Right lung (tissue), 5 donors: ENCODE data around the gene MPV17. TPM values are rescaled to one million over a fixed set of nuclear protein-coding genes. Genes with fewer than 3 reads are reported as not detected.
"Not testable (repeated sequence)": the region's sequence is repeated elsewhere in the genome, so short reads cannot be mapped to it uniquely, and the experiment has no call there.

ENCODE experiments used
- DNase-seq, 2 donors: peaks; one replicate each; pipeline ENCODE4 v3.0.0-alpha.2; 2013
- polyA plus RNA-seq, 5 donors: library from polyadenylated mRNA; unstranded; fragments of 120-200 nt; gene quantifications; one replicate each; pipeline versions ENCODE4 v1.2.1 to v1.2.3, GENCODE V29; 2013; ENCODE audit warnings: inconsistent platforms in 1 of 5, low replicate concordance in 1 of 5; ENCODE audit not compliant: insufficient read length in 5 of 5, insufficient read depth in 1 of 5

The MPV17 gene
- polyA plus RNA-seq, 5 donors, result 80.7 to 114 (median 92.8) TPM

DNA sequence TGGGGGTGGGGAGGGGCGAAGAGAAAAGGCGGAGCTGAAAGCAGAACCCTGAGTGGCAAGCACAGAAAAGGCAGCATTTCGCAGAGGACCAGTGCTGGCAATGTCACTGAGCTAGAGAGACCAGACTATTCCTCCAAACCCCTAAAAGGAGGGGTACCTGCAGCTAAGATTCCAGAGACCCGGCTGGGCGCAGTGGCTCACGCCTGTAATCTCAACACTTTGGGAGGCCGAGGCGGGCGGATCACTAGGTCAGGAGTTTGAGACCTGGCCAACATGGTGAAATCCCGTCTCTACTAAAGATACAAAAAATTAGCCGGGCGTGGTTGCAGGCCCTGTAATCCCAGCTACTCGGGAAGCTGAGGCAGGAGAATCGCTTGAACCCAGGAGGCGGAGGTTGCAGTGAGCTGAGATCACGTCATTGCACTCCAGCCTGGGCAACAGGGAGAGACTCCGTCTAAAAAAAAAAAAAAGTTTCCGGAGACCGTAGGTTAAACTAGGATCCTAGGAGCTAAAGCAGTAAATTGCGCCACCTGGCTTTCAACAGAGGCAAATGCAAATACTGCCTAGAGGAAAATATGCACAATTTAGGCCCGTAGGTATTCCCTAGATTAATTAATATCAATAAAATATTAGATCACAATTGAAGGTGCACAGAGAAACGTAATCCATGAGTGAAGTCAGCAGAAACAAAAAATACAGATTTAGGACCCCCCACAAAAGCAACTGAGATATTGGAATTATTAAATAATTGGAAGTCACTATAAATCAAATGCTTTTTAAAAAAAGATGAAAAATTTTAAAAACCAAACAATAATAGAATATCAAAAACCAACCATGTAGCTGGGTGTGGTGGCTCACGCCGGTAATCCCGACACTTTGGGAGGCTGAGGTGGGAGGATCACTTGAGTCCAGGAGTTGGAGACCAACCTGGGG, 19.5 kb downstream of the MPV17 start:
- peak; percentile 28 to 33 for DNase-seq

- DNase-seq, result not testable (repeated sequence)
Measured at GRCh38 chr2:27300606-27301005, 22.3 kb downstream of the MPV17 start.

DNA sequence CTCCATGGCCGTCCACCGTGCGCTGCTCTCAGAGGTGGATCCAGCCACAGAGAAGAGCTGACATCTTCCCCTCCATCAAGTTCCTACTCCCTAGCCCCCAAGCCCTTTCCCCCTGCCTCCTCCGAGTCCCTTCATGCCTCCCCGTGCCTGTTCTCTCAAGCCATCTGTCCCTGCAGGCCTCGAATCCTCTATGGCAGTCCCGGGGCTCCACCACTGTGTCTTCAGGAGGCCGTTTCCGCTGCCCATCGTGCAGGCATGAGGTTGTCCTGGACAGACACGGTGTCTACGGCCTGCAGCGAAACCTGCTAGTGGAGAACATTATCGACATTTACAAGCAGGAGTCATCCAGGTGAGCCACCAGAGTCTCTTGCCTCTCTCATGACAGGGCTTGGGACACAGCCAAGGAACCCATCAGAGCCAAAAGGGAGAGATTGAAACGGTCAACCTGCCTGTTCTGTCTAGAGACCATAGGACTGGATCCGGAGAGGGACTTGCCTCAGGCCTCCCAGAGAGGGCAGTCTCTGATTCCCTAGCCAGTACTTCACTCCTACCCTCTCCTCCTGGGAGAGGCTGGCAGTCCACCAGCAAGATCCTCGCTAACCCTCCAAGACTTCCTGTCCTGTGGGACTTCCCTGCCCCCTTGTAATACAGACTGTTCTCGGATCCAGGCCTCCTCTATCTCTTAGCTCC, 24.4 kb downstream of the MPV17 start:
- no peak for DNase-seq

GRCh38 chr2:27297195-27297594, 25.7 kb downstream of the MPV17 start:
- no peak for DNase-seq

GRCh38 chr2:27296481-27296880, 26.4 kb downstream of the MPV17 start:
- DNase-seq, result no peak

DNA sequence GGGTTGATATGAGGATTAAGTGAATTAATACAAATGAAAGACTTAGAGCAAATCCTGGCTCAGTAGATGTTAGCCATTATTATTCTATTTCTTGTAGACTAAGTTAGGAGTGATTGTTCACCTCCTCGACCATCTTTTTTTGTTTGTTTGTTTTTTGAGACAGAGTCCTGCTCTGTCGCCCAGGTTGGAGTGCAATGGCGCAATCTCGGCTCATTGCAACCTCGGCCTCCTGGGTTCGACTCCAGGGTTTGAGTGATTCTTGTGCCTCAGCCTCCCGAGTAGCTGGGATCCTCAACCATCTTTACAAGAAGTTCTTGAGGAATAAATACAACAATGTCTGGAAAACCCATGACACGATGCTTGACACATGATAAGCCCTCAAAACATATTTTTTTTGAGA, 28.0 kb downstream of the MPV17 start:
- DNase-seq, result no peak

DNA sequence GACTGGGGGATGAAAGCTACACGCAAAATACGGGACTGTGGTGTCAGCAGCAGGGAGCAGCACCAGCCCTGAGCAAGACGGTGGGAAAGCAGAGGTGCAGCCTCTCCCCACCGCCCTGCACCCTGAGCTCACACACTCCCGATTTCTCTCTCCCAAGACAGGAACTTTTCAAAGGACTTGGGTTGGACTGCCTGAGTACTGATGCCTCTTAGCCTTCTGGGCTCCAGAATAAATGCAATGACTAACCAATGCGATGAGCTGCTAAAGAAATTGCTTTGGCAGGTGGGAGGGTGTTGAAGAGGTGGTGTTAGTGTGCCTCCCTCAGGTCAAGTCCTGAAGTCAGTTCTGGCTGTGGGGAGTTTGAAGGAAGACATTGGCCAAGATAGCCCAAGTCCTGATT, 31.0 kb downstream of the MPV17 start:
- DNase-seq, result no peak

- no peak for DNase-seq
Measured at GRCh38 chr2:27290549-27290948, 32.3 kb downstream of the MPV17 start.

- no peak for DNase-seq
Measured at GRCh38 chr2:27288610-27289009, 34.3 kb downstream of the MPV17 start.

- DNase-seq, result no peak
Measured at GRCh38 chr2:27285481-27285880, 37.4 kb downstream of the MPV17 start.

DNA sequence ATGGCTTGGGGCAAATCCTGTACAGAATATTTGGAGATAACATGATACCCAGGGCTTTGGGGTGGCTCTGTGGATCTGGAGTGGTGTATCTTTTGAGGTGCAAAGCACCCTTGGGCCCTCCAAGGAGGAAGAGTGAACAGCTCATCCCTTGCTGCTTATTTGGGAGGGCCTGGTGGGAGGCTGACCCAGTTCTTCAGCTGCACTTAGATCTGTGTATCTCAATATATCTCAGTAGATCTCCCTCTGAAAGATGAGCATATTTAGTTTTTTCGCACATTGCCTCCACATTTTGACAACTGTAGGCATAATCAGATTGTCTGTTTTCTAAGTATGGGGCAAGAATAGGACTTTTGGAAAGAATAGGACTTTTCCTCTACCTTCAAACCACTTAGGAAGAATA, 37.9 kb downstream of the MPV17 start:
- no peak for DNase-seq

DNA sequence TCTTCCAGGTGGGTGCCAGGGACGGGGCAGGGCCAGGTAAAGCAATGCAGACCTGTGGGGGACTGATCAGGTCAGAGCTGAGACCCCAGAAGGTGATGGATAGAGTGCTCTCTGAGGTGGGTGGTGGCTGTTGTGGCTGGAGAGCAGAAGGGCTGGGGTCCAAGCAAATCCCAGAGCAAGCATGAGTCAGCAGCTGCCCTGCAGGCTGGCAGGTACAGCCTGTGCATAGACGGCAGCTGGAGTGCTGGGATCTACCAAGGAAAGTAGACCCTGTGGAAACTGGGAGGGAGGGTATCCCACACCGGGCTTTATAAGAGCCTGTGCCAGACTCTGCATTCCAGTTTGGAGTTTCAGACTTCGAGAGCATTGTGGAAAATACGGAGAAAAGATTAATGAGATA, 40.0 kb downstream of the MPV17 start:
- no peak for DNase-seq

GRCh38 chr2:27281855-27282559, 40.9 kb downstream of the MPV17 start, which contains the start of gene TRIM54:
TRIM54 (plus strand) TSS chr2:27282429; CDS start chr2:27282732, 303 bp downstream.
- DNase-seq, result no peak

DNA sequence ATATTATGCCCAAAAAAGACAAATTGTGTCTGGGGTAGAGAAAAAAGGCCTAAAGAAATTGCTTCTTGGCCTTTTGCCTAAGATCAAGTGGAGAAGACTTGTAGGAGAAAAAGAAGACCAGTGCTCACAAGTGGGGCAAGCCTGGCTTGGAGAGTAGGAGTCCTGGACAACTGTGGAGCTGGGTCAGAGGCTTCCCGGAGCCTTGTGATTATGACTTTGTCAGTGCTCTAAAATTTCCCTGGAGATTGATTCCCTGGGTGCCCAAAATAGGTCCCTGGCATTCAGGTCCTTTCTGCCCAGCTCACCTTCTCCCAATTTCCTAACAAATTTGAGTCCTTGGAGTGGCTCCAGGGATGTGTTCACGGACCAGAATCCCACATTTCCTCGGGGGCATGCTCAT, 41.5 kb downstream of the MPV17 start:
- no peak for DNase-seq

DNA sequence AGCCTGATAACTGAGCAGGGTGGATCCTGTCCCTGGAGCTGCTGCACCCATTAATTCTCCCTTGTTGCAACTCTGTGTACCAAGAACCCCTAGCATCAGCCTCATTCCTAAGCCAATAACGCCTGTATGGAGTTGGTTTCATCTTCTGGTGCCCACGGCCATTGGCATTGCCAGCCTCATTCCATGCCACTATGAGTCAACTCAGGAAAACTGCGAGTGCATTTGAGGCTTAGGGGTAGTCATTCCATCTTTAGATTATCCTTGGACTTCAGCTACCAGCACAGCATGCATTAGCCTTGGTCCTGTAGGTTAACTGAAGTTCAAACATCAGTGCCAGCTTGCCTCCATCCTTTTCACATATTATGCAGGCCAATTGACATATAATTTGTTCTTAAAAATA, 42.1 kb downstream of the MPV17 start:
- DNase-seq, result no peak

DNA sequence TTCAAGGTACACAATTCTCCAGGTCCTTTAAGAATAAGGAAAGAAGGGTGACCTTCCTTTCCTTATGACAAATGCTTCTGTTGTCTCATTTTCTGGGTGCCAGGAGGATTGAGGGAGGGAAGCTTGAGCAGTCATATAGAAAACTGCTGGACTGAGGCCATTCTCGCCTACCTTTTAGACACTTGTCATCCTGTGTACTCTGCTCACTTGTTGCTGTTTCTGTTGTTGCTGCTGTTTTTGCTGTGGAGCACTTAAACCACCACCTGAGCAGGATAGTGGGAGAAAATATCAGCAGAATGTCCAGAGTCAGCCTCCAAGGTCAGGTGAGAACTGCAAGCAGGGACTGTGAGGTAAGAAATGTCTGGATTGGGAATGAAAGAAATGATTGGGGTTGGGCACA, 44.9 kb downstream of the MPV17 start:
- DNase-seq, result no peak

DNA sequence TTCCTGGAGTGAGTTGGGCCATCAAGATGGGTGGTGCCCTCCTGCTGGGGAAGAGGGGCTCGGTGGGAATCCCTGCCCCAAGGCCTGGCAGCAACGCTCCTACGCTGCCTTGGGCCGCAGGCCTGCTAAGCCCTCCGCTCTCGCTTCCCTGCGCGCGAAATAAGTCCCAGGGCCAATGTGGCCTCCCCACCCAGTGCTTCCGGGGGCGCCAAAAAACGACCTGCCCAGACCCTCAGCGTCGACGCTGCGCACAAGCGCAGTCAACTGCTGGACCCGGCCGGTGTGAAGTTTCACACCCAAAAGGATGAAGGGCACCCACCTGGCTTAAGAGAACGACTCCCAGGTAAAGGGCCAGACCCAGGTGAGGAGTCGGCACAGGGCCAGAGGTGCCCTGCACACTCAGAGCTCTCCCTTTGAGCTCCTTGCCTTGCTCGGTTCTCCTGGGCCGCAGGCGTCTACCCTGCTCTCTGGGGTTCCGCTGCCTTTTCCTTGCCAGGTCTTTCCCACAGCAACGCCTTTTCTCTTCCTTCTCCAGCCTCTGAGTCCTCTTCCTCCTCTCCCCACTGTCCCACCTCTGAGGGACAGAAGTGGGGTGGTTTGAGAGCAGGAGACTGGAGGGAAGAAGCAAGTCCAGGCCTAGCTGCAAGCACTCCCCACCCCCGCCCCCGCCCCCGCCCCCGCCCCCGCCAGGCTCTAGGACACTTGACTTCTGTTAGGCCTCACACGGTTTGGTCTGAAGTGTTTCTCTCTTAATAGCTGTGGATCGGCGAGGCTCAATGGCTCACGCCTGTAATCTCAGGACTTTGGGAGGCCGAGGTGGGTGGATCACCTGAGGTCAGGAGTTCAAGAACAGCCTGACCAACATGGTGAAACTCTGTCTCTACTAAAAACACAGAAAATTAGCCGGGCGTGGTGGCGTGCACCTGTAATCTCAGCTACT, 47.4 kb downstream of the MPV17 start, which contains the start of gene DNAJC5G:
Gene DNAJC5G (plus strand): TSS at position 223 of the 940 bp plus-strand sequence. CDS start 1,296 bp downstream, outside the sequence.
- DNase-seq, result no peak

DNA sequence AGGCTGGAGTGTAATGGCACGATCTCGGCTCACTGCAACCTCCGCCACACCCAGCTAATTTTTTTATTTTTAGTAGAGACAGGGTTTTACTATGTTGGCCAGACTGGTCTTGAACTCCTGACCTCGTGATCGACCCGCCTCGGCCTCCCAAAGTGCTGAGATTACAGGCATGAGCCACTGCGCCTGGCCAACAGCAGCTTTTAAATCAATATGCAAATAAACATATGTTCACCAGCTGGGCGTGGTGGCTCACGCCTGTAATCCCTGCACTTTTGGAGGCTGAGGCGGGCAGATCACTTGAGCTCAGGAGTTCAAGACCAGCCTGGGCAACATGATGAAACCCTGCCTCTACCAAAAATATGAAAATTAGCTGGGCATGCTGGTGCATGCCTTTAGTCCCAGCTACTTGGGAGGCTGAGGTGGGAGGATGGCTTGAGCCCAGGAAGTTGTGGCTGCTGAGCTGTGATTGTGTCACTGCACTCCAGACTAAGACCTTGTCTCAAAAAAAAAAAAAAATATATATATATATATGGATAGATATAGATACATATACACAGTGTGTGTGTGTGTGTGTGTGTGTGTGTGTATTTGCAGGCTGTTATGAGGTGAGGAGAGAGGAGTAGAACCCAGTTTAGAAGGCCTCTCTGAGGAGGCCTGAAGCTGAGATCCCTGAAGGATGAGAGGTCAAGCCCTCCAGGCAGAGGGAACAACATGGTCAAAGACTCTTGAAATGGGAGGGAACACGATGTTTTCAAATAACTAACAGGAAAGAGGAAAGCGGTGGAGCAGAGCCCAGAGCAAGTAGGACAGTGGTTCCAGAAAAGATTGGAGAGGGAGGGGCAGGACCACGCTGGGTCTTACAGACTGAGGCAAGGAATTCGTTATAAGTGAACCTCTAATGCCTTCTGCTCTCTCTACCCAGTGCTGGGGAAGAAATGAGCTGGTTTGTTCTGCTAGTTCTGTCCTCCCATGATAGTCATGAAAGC, 50.1 kb downstream of the MPV17 start:
- not testable (repeated sequence) for DNase-seq

DNA sequence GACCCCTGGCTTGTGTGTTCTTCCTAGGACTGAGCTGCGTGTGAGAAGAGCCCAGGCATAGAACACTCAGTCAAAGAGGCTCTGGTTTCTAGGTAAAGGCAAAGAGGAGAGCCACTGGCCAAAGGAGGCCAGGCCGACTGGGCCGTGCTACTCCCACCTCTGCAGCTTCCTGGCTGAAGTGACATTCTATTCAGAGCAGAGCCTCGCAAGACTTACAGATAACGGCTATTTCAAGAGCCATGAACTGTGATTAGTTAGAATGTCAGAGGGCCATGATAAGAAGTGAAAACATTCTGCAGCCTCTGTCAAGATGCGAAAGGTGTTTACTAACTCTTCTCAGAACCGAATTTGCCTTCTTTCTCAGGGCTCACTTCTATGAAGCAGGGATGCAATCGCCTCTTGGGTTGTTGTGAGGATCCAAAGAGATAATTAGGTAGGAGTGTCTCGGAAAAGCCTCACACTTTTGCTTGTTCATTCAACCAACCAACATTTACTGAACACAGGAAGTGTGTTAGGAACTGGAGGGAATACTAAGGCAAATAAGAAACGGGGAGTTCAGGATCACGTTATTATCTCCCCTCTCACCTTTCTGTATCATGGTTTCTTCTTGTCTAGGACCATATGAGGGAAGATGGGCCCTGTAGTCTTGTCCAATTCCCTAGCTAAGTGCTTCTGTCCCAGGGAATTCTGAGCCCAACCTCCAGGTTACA, 51.1 kb downstream of the MPV17 start:
- no peak for DNase-seq
